ENCODE measurements around the gene PMFBP1. TPM values are rescaled to one million over a fixed set of nuclear protein-coding genes. Genes with fewer than 3 reads are reported as not detected.

The PMFBP1 gene
- total RNA-seq, 1 experiment from 2014 or later: 5.6 TPM

GRCh38 chr16:72182976-72183375 lies 11.0 kb upstream of the PMFBP1 start (continued):
- TF ChIP-seq EZH2phosphoT487 (IDR thresholded peaks at IDR 0.05; ENCODE audit: borderline replicate concordance) (no peak), EGR1 (IDR thresholded peaks at IDR 0.05; ENCODE audit: low read depth) (no peak), CEBPB (IDR thresholded peaks at IDR 0.05; ENCODE audit: low read depth) (no peak), ZFX (IDR thresholded peaks at IDR 0.05) (no peak), POLR2A (IDR thresholded peaks at IDR 0.05; ENCODE audit: borderline replicate concordance, extremely low read depth, insufficient read depth, insufficient read length) (no peak), FOSL1 (IDR thresholded peaks at IDR 0.05; ENCODE audit: low read depth) (no peak), POLR2AphosphoS5 (IDR thresholded peaks at IDR 0.05; ENCODE audit: low read depth, low read length) (no peak)

DNA sequence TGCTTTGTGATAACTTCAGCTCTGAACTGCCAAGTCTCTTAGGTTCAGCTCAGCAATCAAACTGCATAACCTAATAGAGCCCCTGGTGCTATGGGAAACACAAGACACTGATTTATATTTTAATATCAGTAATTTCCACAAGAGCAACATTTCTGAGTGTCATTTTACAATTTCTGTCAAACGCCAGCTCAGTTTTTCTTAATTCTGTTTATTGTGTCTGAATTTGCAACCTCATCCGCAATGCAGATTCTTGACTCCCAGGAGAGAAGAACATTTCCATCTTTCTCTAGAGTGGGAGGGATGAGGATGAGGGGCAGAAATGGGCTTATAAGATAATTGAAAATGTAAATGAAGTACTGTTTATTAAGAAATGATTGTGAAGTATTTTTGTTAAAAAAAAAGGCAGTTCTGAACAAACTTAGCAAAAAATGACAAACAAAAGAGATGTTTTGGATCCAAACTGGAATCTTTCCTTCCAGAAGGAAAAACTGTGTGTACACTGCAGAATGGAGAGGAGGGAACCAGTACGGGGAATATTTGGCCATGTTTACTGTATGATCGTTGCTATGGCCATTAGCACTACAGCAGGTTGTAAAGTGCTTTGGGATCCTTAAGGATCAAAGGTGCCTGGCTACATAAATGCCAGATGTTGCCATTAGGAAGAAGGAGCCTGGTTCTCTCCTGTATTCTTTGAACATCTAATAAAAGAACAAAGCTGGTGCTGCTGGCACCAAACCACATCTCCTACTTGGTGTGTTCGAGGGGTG lies 7.4 kb upstream of the PMFBP1 start:
- ChIA-PET CTCF (no interaction called here), POLR2A (no interaction called here), RAD21 (ENCODE audit: low non-redundant PET in 1 of 2, low total read pairs in 2 of 2, uncharacterized antibody in 2 of 2, unreplicated experiment in 2 of 2) (no interaction called here)
- BruUV-seq (replicated peaks): no TSS peak
- no peaks in the 10 kb centered on the region for H3K36me3 ChIP-seq (ENCODE audit: control insufficient read depth in 1 of 2, insufficient read depth in 2 of 2, low read length in 2 of 2)
- TF ChIP-seq MAX (IDR thresholded peaks at IDR 0.05) (no peak), POLR2A (IDR thresholded peaks at IDR 0.05; ENCODE audit: borderline replicate concordance, extremely low read depth, insufficient read depth, insufficient read length) (no peak), CTCF (IDR thresholded peaks at IDR 0.05 in 2 of 3, conservative IDR thresholded peaks at IDR 0.05 in 1 of 3; ENCODE audit: borderline replicate concordance in 1 of 3, insufficient read depth in 1 of 3, low read depth in 2 of 3, low read length in 2 of 3) (no peak), SP1 (IDR thresholded peaks at IDR 0.05; ENCODE audit: low read depth) (no peak), TCF7L2 (IDR thresholded peaks at IDR 0.05; ENCODE audit: borderline replicate concordance, extremely low read depth, insufficient read depth, insufficient read length) (no peak), ZFX (IDR thresholded peaks at IDR 0.05) (no peak), CEBPB (IDR thresholded peaks at IDR 0.05; ENCODE audit: low read depth) (no peak), SIN3A (IDR thresholded peaks at IDR 0.05; ENCODE audit: low read depth) (no peak), EZH2 (IDR thresholded peaks at IDR 0.05) (no peak), ZNF274 (IDR thresholded peaks at IDR 0.05; ENCODE audit: low read depth, low read length) (no peak), ZBTB33 (IDR thresholded peaks at IDR 0.05; ENCODE audit: extremely low read depth, insufficient replicate concordance, low read length) (no peak), POLR2AphosphoS5 (IDR thresholded peaks at IDR 0.05; ENCODE audit: low read depth, low read length) (no peak), ELF1 (IDR thresholded peaks at IDR 0.05; ENCODE audit: borderline replicate concordance, low read depth) (no peak), EGR1 (IDR thresholded peaks at IDR 0.05; ENCODE audit: low read depth) (no peak), CBX3 (IDR thresholded peaks at IDR 0.05; ENCODE audit: low read depth) (no peak), EZH2phosphoT487 (IDR thresholded peaks at IDR 0.05; ENCODE audit: borderline replicate concordance) (no peak), FOSL1 (IDR thresholded peaks at IDR 0.05; ENCODE audit: low read depth) (no peak), JUND (IDR thresholded peaks at IDR 0.05) (no peak), RAD21 (IDR thresholded peaks at IDR 0.05; ENCODE audit: low read depth) (no peak)
- TF ChIP-seq, protein P1, sequence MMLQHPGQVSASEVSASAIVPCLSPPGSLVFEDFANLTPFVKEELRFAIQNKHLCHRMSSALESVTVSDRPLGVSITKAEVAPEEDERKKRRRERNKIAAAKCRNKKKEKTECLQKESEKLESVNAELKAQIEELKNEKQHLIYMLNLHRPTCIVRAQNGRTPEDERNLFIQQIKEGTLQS (IDR thresholded peaks at IDR 0.05): no peak
- H3K9me3 ChIP-seq (ENCODE audit: control insufficient read depth in 1 of 2, insufficient read depth in 1 of 2, low read depth in 1 of 2, low read length in 2 of 2): no peaks in the 10 kb centered on the region
- no peaks in the 10 kb centered on the region for H3K79me2 ChIP-seq (ENCODE audit: insufficient read depth, low read length)
- H3K4me2 ChIP-seq (ENCODE audit: low read length): no peak overlapping the region
- intact Hi-C loops (cut with micrococcal nuclease): no loop called here
- no peaks in the 10 kb centered on the region for H4K20me1 ChIP-seq (ENCODE audit: insufficient read depth)
- H3K27ac ChIP-seq (ENCODE audit: low read depth, low read length): no peak overlapping the region
- H3K4me1 ChIP-seq (ENCODE audit: control insufficient read depth in 1 of 2, insufficient read depth in 2 of 2, low read length in 2 of 2): no peaks in the 10 kb centered on the region
- DNase-seq (ENCODE audit: low read depth, low spot score) (no peak), ATAC-seq (no peak)
- no peaks in the 10 kb centered on the region for H3K9me2 ChIP-seq (ENCODE audit: insufficient read depth)
- H2AFZ ChIP-seq (ENCODE audit: low read depth, low read length, poor library complexity, severe bottlenecking): no peak overlapping the region
- H3K9ac ChIP-seq (ENCODE audit: low read length): no peak overlapping the region
- no peak overlapping the region for H3K4me3 ChIP-seq (replicated peaks in 1 of 2; ENCODE audit: low read depth in 1 of 2, low read length in 2 of 2)
- no peaks in the 10 kb centered on the region for H3K27me3 ChIP-seq (ENCODE audit: insufficient read depth, low read length)

All from HCT116 (cell line).